Measurements from ENCODE around the gene ALKBH6.

DNA sequence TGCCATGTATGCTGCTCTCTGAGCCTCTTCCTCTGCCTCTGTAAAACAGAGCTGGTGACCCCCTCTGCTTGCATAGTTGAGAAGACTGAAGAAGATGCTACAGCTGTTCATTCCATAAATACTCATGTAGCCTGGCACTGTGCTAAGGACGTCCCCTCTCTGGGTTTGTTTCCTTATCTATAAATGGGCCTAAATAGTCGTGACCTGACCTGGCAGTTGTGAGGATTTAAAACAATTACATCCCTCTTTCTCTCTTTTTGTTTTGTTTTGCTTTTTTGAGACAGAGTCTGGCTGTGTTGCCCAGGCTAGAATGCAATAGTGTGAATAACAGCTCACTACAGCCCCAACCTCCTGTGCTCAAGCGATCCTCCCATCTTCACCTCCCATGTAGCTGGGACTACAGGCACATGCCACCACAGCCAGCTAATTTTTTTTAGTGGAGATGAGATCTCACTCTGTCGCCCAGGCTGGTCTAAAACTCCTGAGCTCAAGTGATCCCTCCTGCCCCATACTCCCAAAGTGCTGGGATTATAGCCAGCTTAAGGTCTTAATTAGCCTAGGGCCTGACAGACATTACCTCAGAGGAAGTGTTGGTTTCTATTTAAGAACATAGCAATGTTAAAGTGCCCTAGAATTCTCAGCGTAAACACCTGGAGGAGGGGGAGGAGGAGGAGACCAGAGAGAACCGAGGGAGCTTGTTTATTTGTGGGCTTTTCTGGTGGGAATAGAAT lies 45.3 kb upstream of the ALKBH6 start:
- TF ChIP-seq GATA2 (IDR thresholded peaks at IDR 0.05; ENCODE audit: low read depth, low read length) (no peak), GATA3 (IDR thresholded peaks at IDR 0.05; ENCODE audit: low read depth, low read length) (no peak)

Measured in SH-SY5Y (cell line).